Stimulated activated naive CD4-positive, alpha-beta T cell (primary cell): ENCODE results near the gene LRRC37B.
"Not testable (repeated sequence)": the region's sequence is repeated elsewhere in the genome, so short reads cannot be mapped to it uniquely, and the experiment has no call there.

Experiments used
- DNase-seq, 6 experiments: peaks; one replicate each; lab custom pipeline; 2025; lab: John Stamatoyannopoulos, UW

The LRRC37B gene

GRCh38 chr17:32086833-32087232, 79.7 kb downstream of the LRRC37B start:
- DNase-seq = not testable (repeated sequence)

- not testable (repeated sequence) for DNase-seq
Observed at GRCh38 chr17:32092062-32092461, 84.9 kb downstream of the LRRC37B start.

GRCh38 chr17:32099686-32100085, 92.5 kb downstream of the LRRC37B start:
- DNase-seq = no peak

GRCh38 chr17:32100323-32100722, 93.1 kb downstream of the LRRC37B start:
- not testable (repeated sequence) for DNase-seq

- no peak for DNase-seq
Observed at GRCh38 chr17:32100971-32101631, 93.9 kb downstream of the LRRC37B start.

- DNase-seq = no peak
Observed at GRCh38 chr17:32102172-32102571, 95.0 kb downstream of the LRRC37B start.

GRCh38 chr17:32102646-32103186, 95.5 kb downstream of the LRRC37B start:
- DNase-seq = no peak
